ENCODE results near the gene ZNHIT2. TPM values are rescaled to one million over a fixed set of nuclear protein-coding genes. Genes with fewer than 3 reads are reported as not detected.
"Not testable (repeated sequence)": the region's sequence is repeated elsewhere in the genome, so short reads cannot be mapped to it uniquely, and the experiment has no call there.

Gene ZNHIT2
- polyA plus RNA-seq, 1 donor (not counting 4 experiments of a cell fraction or from before 2014, with no cell fraction given): 2.6 TPM

DNA sequence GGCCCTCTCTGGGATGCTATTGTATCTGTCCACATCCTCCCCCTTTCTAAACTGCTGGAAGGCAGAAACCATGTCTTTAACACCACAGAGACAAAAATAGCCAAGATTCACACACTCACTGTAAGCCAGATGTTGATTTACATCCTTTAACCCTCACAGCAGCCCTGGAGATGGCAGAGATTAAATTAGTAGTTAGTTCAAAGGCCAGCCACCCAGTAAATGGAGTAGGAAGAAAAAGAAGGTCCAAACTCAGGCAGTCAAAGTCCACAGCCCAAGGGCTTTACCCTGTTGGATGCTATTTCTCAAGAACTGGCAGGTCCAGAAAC, 2.1 kb upstream of the ZNHIT2 start:
- no peaks in the 10 kb centered on the region for H3K27me3 ChIP-seq (ENCODE audit: control insufficient read depth, extremely low read depth, insufficient read depth, low read length)
- peaks cover 17 to 33% of the 10 kb centered on the region in 2 experiments for H3K36me3 ChIP-seq (ENCODE audit: control insufficient read depth in 2 of 2, extremely low read depth in 1 of 2, insufficient read depth in 2 of 2, low read length in 2 of 2)
- H3K9me1 ChIP-seq (ENCODE audit: control insufficient read depth, extremely low read depth, insufficient read depth, low read length): peaks cover 2% of the 10 kb centered on the region
- H4K20me1 ChIP-seq (ENCODE audit: control insufficient read depth, extremely low read depth, insufficient read depth, low read length): no peaks in the 10 kb centered on the region
- peak overlapping the region; percentile 34 for H3K27ac ChIP-seq (ENCODE audit: control insufficient read depth, insufficient read depth, low read length)
- FAIRE-seq (no peak), DNase-seq (ENCODE audit: low read depth, low spot score) (no peak)
- peaks cover 59% of the 10 kb centered on the region for H3K79me2 ChIP-seq (ENCODE audit: control insufficient read depth, insufficient read depth, low read length)
- H3K9me3 ChIP-seq (ENCODE audit: control insufficient read depth, low read depth, low read length): no peaks in the 10 kb centered on the region
- no peak overlapping the region for H3K9ac ChIP-seq (ENCODE audit: control insufficient read depth, extremely low read depth, insufficient read depth, low read length)
- peaks cover 28% of the 10 kb centered on the region for H3K4me1 ChIP-seq (ENCODE audit: control insufficient read depth, extremely low read depth, insufficient read depth, low read length)
- H3K4me3 ChIP-seq (ENCODE audit: control insufficient read depth in 2 of 3, extremely low read depth in 1 of 3, insufficient read depth in 2 of 3, low read depth in 1 of 3, low read length in 3 of 3): no peak overlapping the region
- TF ChIP-seq, protein P1, sequence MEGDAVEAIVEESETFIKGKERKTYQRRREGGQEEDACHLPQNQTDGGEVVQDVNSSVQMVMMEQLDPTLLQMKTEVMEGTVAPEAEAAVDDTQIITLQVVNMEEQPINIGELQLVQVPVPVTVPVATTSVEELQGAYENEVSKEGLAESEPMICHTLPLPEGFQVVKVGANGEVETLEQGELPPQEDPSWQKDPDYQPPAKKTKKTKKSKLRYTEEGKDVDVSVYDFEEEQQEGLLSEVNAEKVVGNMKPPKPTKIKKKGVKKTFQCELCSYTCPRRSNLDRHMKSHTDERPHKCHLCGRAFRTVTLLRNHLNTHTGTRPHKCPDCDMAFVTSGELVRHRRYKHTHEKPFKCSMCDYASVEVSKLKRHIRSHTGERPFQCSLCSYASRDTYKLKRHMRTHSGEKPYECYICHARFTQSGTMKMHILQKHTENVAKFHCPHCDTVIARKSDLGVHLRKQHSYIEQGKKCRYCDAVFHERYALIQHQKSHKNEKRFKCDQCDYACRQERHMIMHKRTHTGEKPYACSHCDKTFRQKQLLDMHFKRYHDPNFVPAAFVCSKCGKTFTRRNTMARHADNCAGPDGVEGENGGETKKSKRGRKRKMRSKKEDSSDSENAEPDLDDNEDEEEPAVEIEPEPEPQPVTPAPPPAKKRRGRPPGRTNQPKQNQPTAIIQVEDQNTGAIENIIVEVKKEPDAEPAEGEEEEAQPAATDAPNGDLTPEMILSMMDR (optimal IDR thresholded peaks at IDR 0.05 in 1 of 3, IDR thresholded peaks at IDR 0.05 in 1 of 3, conservative IDR thresholded peaks at IDR 0.05 in 1 of 3; ENCODE audit: extremely low read depth in 1 of 3, insufficient read depth in 2 of 3, low read length in 3 of 3): no peak
- no peak for TF ChIP-seq EZH2 (IDR thresholded peaks at IDR 0.05; ENCODE audit: low read length)
- H2AFZ ChIP-seq (ENCODE audit: control insufficient read depth, low read length): no peak overlapping the region
- dilution Hi-C loops (cut with MboI; ENCODE audit: extremely low pct_ligation_motif_present, low sequenced_read_pairs): no loop called here
- H3K4me2 ChIP-seq (ENCODE audit: control insufficient read depth, extremely low read depth, insufficient read depth, low read depth, low read length): no peak overlapping the region

DNA sequence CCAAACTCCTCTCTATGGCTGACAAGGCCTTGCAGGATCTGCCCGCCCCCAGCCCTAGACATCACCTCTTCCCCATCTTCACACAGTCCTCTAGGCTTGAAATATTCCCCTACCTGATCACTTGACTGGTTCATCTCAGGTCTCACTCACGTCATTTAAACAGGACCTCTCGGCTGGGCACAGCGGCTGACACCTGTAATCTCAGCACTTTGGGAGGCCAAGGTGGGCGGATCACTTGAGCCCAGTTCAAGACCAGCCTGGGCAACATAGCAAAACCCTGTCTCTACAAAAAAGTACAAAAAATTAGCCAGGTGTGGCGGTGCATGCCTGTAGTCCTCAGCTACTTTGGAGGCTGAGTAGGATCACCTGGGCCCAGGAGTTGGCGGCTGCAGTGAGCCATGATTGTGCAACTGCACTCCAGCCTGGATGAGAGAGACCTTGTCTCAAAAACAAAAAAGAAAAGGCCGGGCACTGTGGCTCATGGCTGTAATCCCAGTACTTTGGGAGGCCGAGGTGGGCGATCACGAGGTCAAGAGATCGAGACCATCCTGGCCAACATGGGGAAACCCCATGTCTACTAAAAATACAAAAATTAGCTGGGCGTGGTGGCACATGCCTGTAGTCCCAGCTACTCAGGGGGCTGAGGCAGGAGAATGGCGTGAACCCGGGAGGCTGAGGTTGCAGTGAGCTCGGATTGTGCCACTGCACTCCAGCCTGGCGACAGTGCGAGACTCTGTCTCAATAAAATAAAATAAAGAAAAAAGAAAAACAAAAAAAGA, 1.6 kb upstream of the ZNHIT2 start:
- dilution Hi-C loops (cut with MboI; ENCODE audit: extremely low pct_ligation_motif_present, low sequenced_read_pairs); H2AFZ ChIP-seq (ENCODE audit: control insufficient read depth, low read length); H4K20me1 ChIP-seq (ENCODE audit: control insufficient read depth, extremely low read depth, insufficient read depth, low read length); H3K27ac ChIP-seq (ENCODE audit: control insufficient read depth, insufficient read depth, low read length); H3K9me3 ChIP-seq (ENCODE audit: control insufficient read depth, low read depth, low read length); H3K4me3 ChIP-seq (ENCODE audit: control insufficient read depth in 2 of 3, extremely low read depth in 1 of 3, insufficient read depth in 2 of 3, low read depth in 1 of 3, low read length in 3 of 3); DNase-seq (ENCODE audit: low read depth, low spot score); H3K9ac ChIP-seq (ENCODE audit: control insufficient read depth, extremely low read depth, insufficient read depth, low read length); H3K4me2 ChIP-seq (ENCODE audit: control insufficient read depth, extremely low read depth, insufficient read depth, low read depth, low read length); FAIRE-seq; H3K27me3 ChIP-seq (ENCODE audit: control insufficient read depth, extremely low read depth, insufficient read depth, low read length); H3K9me1 ChIP-seq (ENCODE audit: control insufficient read depth, extremely low read depth, insufficient read depth, low read length): not testable (repeated sequence)
- Histone ChIP-seq H3K4me1 (ENCODE audit: control insufficient read depth, extremely low read depth, insufficient read depth, low read length) (peaks cover 28% of the 10 kb centered on the region), H3K79me2 (ENCODE audit: control insufficient read depth, insufficient read depth, low read length) (peaks cover 54% of the 10 kb centered on the region), H3K36me3 (ENCODE audit: control insufficient read depth in 2 of 2, extremely low read depth in 1 of 2, insufficient read depth in 2 of 2, low read length in 2 of 2) (peaks cover 17 to 33% of the 10 kb centered on the region in 2 experiments)
